Coronary artery (tissue), 2 donors: ENCODE measurements around the gene DNAAF1.

Experiments used
- DNase-seq: peaks from one replicate; pipeline ENCODE4 v3.0.0-alpha.2; 2017; ENCODE audit warnings: low spot score
- H3K27ac ChIP-seq, 2 donors: fragments of 200-600 bp; sonication (generic); one replicate each; pipeline ENCODE4 v1.5.1; 2016 to 2019
- H3K4me3 ChIP-seq: fragments of 200-600 bp; sonication (generic); 2 replicates; pipeline ENCODE4 v1.5.1; 2016; ENCODE audit warnings: mild to moderate bottlenecking, moderate library complexity
- TF ChIP-seq, protein P1 (sequence below): fragments of 200-600 bp; sonication (generic); IDR thresholded peaks from one replicate; pipeline ENCODE4 v1.5.1; 2019; ENCODE audit warnings: antibody characterized with exemption

The DNAAF1 gene

DNA sequence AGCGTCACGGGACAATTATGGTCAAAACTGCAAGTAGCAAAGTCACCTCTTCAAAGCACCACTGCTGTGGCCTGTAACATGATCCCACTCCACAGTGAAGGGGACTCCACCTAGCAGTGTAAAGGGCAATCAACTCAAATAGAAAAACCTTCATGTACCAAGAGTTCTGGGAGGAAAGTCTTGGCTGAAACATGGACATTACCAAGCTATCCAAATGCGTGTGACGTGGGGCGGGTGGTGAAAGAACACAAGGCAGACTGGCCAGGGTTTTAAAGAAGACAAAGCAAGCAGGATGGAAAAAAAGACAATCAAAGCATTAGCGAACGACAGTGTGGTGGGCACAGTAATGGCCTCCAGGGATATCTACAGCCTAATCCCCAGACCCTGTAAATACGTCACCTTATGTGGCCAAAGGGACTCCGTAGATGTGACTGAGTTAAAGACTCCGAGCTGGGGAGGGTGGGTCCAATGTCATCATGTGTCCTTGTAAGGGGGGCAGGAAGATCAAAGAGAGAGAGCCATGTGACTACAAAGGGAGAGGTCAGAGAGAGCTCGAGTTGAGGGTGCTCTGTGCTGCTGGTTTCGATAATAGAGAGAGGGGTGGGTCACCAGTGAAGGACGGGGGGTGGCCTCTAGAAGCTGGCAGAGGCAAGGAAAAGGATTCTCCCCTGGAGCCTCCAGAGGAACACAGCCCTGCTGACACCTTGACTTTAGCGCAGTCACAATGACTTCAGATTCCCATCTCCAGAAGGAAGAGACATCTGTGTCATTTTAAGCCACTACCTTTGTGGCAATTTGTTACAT is 6.1 kb upstream of the DNAAF1 start:
- no peak overlapping the region for H3K4me3 ChIP-seq
- TF ChIP-seq, protein P1, sequence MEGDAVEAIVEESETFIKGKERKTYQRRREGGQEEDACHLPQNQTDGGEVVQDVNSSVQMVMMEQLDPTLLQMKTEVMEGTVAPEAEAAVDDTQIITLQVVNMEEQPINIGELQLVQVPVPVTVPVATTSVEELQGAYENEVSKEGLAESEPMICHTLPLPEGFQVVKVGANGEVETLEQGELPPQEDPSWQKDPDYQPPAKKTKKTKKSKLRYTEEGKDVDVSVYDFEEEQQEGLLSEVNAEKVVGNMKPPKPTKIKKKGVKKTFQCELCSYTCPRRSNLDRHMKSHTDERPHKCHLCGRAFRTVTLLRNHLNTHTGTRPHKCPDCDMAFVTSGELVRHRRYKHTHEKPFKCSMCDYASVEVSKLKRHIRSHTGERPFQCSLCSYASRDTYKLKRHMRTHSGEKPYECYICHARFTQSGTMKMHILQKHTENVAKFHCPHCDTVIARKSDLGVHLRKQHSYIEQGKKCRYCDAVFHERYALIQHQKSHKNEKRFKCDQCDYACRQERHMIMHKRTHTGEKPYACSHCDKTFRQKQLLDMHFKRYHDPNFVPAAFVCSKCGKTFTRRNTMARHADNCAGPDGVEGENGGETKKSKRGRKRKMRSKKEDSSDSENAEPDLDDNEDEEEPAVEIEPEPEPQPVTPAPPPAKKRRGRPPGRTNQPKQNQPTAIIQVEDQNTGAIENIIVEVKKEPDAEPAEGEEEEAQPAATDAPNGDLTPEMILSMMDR = no peak
- H3K27ac ChIP-seq = no peak overlapping the region
- DNase-seq = no peak

DNA sequence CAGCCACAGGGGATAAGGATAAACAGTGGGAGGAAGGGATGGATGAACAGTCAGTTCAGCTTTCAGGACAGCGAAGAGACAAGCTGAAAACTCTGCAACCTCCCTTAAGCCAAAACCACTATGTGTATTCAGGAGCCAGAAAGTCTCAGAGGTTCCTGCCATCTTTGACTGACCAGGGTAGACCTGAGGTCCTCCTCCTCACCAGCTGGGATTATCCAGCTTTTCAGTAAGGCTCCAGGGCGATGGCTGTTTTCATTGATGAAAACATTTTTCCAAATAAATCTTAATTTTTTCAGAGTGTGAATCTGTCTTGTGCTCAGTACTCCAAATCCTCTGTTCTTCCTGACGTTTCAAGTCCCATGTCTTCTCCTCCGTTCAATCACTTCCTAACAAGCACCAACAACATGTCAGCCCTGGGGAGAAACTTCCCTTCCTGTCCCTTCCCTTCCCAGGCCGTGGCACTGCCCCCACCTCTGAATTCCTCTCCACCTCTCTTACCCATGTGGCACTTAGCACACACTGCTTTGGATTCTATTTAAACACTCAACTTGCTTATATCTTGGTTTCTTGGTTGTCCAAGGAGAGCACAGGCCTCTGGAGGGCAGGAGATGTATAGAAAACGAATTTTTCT is 5.4 kb upstream of the DNAAF1 start:
- TF ChIP-seq, protein P1 = no peak
- peak; percentile 12 for DNase-seq
- H3K4me3 ChIP-seq = no peak overlapping the region
- H3K27ac ChIP-seq = no peak overlapping the region

DNA sequence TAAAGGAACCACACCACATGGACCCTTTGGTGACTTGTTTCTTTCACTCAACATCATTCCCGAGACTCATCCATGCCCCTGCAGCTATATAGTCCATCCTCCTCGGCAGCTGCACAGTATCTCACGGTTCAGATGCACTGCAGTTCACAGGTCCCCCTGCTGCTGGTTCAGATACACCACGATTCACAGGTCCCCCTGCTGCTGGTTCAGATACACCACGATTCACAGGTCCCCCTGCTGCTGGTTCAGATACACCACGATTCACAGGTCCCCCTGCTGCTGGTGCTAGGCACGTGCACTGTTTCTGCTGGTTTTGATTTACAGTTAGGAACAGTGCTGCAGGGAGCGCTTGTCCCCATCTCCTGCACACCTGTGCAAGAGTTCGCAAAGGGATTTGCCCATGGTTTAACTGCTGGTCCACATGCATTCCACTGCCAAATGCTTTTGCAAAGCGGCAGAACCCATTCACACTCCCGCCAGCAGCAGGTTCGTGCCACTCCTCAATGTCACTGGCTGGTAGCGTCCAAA is 3.9 kb upstream of the DNAAF1 start:
- TF ChIP-seq, protein P1 = no peak
- Histone ChIP-seq H3K27ac (no peak overlapping the region), H3K4me3 (no peak overlapping the region)
- DNase-seq = peak; percentile 14

DNA sequence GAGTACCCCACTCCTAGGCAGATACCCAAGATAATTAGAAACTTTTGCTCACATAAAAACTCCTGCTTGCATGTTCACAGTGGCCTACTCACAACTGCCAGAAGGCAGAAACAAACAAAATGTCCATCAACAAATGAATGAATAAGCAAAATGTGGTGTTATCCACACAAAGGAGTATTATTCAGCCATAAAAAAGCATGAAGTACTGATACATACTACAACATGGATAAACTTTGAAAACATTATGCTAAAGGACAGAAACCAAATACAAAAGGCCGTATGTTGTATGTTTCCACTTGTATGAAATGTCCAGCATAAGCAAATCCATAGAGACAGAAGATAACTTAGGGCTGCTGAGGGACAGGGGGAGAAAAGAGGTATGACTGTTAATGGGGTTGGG is 2.0 kb upstream of the DNAAF1 start:
- TF ChIP-seq, protein P1 = no peak
- no peak for DNase-seq
- Histone ChIP-seq H3K27ac (no peak overlapping the region), H3K4me3 (no peak overlapping the region)

DNA sequence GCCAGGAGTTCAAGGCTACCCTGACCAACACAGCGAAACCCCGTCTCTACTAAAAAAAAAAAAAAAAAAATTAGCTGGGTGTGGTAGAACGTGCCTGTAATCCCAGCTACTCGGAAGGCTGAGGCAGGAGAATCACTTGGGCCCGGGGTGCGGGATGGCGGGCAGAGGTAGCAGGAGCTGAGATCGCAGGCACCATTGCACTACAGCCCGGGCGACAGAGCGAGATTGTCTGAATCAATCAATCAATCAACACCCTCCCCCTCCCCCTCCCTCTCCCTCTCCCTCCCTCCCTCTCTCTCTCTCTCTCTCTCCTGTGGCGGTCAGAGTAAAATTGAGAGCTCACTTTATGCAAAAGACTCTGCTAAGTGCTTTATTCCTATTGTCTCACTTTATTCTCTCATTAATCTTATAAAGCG is 1.3 kb upstream of the DNAAF1 start:
- TF ChIP-seq, protein P1 = no peak
- DNase-seq = no peak
- no peak overlapping the region for H3K27ac ChIP-seq
- H3K4me3 ChIP-seq = peak overlapping the region; percentile 98

DNA sequence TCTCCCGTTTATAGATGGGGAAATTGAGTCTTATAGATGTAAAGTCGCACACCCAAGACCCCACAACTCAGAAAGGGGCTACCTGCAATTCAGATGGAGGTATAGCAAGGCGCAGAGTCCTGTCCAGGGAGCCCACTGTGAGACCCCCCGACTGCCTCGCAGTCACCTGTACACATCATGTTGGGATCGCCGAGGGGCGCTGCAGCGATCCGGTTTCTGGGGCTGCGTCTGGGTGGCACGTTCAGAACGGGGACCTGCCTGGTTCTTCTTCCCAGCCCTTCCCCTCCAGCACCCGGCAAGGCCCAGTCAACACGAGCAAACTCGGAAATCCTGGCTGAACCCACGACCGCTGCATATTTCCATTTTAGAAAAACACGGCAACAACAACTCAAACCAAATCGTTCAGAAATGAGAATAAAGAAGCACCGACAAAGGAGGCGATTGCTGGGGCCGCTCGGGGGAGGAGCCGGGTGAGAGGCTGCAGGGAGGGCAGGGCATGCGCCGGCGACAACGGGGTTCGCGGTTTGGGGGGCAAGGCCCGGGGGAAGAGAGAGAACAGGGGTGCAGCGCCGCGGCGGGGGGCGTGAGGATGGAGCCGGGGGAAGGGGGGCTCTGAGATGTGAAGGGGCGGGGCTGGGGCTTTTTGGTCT is 774 bp upstream of the DNAAF1 start:
- TF ChIP-seq, protein P1 = no peak
- H3K4me3 ChIP-seq = peak overlapping the region; percentile 98
- H3K27ac ChIP-seq = peak overlapping the region; percentile 70 to 87
- DNase-seq = no peak
